Testis (tissue), 2 donors: ENCODE measurements around the gene UPK3BL1.
"Not testable (repeated sequence)": the region's sequence is repeated elsewhere in the genome, so short reads cannot be mapped to it uniquely, and the experiment has no call there.

Experiments used
- POLR2A ChIP-seq: fragments of 450-650 bp; IDR thresholded peaks from one replicate; pipeline ENCODE4 v1.6.1; 2017; ENCODE audit warnings: antibody characterized with exemption, mild to moderate bottlenecking, moderate library complexity
- TF ChIP-seq, protein P1 (sequence below), 3 experiments: fragments of 450-650 bp in 2 of 3; fragments of 200-600 bp in 1 of 3; sonication (generic) in 1 of 3; IDR thresholded peaks; one replicate each; pipeline ENCODE4 v1.5.1; 2016 to 2019; ENCODE audit warnings: antibody characterized with exemption in 3 of 3, mild to moderate bottlenecking in 2 of 3, moderate library complexity in 1 of 3

GRCh38 chr7:102615930-102616329 is 26.7 kb downstream of the UPK3BL1 start:
- TF ChIP-seq, protein P1, sequence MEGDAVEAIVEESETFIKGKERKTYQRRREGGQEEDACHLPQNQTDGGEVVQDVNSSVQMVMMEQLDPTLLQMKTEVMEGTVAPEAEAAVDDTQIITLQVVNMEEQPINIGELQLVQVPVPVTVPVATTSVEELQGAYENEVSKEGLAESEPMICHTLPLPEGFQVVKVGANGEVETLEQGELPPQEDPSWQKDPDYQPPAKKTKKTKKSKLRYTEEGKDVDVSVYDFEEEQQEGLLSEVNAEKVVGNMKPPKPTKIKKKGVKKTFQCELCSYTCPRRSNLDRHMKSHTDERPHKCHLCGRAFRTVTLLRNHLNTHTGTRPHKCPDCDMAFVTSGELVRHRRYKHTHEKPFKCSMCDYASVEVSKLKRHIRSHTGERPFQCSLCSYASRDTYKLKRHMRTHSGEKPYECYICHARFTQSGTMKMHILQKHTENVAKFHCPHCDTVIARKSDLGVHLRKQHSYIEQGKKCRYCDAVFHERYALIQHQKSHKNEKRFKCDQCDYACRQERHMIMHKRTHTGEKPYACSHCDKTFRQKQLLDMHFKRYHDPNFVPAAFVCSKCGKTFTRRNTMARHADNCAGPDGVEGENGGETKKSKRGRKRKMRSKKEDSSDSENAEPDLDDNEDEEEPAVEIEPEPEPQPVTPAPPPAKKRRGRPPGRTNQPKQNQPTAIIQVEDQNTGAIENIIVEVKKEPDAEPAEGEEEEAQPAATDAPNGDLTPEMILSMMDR (IDR thresholded peaks at IDR 0.05), result not testable (repeated sequence)
- TF ChIP-seq POLR2A, result not testable (repeated sequence)
